ENCODE data around the gene LMNTD1.

The LMNTD1 gene

DNA sequence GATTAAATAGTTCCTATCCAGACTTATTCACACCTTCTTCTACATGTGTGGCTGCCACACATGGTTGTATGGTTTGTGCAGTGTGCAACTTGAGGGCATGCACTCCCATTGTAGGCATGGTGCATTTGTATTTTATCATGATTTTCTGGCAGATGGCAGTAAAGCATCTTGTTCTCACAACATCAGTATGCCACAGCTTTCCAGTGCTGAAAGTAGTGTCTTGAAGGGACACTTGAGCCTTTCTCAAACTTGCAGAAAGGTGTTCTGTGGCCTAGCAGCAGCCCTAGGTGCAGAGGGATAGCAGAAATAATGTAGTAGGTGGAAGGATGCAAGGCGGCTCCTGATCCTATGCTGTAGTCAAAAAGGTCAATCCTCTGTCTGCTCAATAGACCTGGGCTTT is 72.9 kb downstream of the LMNTD1 start:
- POLR2A ChIA-PET, result no interaction called here
- CTCF ChIA-PET, result no interaction called here
- H3K4me3 ChIP-seq (ENCODE audit: low read depth, low read length), result no peak overlapping the region

GRCh38 chr12:25477217-25477616 is 75.9 kb downstream of the LMNTD1 start:
- CTCF ChIA-PET, result interaction anchor here (0.6 kb wide), 1 partner anchor 332 kb away, joined by 3 read pairs; no protein-coding TSS in a partner anchor
- TF ChIP-seq ZNF776 (tag by site-specific recombination; IDR thresholded peaks at IDR 0.05; ENCODE audit: borderline replicate concordance) (no peak), PRDM1 (tag by site-specific recombination; IDR thresholded peaks at IDR 0.05) (peak; percentile 91)
- no peaks in the 10 kb centered on the region for H3K4me1 ChIP-seq (ENCODE audit: control insufficient read depth, insufficient read depth, low read length)

More for the DNA sequence above, 72.9 kb downstream of the LMNTD1 start:
- TF ChIP-seq ZIC2 (tag by site-specific recombination; IDR thresholded peaks at IDR 0.05) (no peak), ZSCAN30 (tag by site-specific recombination; IDR thresholded peaks at IDR 0.05) (no peak), ZBTB7A (tag by site-specific recombination; IDR thresholded peaks at IDR 0.05; ENCODE audit: low read depth) (no peak), ZBTB44 (tag by site-specific recombination; IDR thresholded peaks at IDR 0.05) (no peak), ZNF571 (tag by site-specific recombination; IDR thresholded peaks at IDR 0.05) (no peak), ZFHX2 (tag by site-specific recombination; conservative IDR thresholded peaks at IDR 0.05) (no peak), KLF8 (tag by site-specific recombination; IDR thresholded peaks at IDR 0.05) (no peak), KLF16 (tag by site-specific recombination; IDR thresholded peaks at IDR 0.05) (no peak), KLF1 (tag by site-specific recombination; IDR thresholded peaks at IDR 0.05) (no peak), ZNF140 (tag by site-specific recombination; IDR thresholded peaks at IDR 0.05) (no peak), ZNF274 (IDR thresholded peaks at IDR 0.05; ENCODE audit: low read length) (no peak), ZNF274 (tag by site-specific recombination; IDR thresholded peaks at IDR 0.05; ENCODE audit: borderline replicate concordance) (no peak), ZFP41 (tag by site-specific recombination; IDR thresholded peaks at IDR 0.05; ENCODE audit: borderline replicate concordance) (no peak), ZNF521 (tag by site-specific recombination; IDR thresholded peaks at IDR 0.05) (no peak), TCF7L2 (IDR thresholded peaks at IDR 0.05; ENCODE audit: borderline replicate concordance, low read depth, low read length) (no peak), SCRT2 (tag by site-specific recombination; IDR thresholded peaks at IDR 0.05) (no peak), ELK4 (IDR thresholded peaks at IDR 0.05; ENCODE audit: borderline replicate concordance, low read depth, low read length) (no peak)
- TF ChIP-seq, protein P1, sequence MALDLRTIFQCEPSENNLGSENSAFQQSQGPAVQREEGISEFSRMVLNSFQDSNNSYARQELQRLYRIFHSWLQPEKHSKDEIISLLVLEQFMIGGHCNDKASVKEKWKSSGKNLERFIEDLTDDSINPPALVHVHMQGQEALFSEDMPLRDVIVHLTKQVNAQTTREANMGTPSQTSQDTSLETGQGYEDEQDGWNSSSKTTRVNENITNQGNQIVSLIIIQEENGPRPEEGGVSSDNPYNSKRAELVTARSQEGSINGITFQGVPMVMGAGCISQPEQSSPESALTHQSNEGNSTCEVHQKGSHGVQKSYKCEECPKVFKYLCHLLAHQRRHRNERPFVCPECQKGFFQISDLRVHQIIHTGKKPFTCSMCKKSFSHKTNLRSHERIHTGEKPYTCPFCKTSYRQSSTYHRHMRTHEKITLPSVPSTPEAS (tag by site-specific recombination; IDR thresholded peaks at IDR 0.05), result no peak
- TF ChIP-seq, protein P2, sequence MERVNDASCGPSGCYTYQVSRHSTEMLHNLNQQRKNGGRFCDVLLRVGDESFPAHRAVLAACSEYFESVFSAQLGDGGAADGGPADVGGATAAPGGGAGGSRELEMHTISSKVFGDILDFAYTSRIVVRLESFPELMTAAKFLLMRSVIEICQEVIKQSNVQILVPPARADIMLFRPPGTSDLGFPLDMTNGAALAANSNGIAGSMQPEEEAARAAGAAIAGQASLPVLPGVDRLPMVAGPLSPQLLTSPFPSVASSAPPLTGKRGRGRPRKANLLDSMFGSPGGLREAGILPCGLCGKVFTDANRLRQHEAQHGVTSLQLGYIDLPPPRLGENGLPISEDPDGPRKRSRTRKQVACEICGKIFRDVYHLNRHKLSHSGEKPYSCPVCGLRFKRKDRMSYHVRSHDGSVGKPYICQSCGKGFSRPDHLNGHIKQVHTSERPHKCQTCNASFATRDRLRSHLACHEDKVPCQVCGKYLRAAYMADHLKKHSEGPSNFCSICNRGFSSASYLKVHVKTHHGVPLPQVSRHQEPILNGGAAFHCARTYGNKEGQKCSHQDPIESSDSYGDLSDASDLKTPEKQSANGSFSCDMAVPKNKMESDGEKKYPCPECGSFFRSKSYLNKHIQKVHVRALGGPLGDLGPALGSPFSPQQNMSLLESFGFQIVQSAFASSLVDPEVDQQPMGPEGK (tag by site-specific recombination; IDR thresholded peaks at IDR 0.05), result no peak
- TF ChIP-seq, protein P3, sequence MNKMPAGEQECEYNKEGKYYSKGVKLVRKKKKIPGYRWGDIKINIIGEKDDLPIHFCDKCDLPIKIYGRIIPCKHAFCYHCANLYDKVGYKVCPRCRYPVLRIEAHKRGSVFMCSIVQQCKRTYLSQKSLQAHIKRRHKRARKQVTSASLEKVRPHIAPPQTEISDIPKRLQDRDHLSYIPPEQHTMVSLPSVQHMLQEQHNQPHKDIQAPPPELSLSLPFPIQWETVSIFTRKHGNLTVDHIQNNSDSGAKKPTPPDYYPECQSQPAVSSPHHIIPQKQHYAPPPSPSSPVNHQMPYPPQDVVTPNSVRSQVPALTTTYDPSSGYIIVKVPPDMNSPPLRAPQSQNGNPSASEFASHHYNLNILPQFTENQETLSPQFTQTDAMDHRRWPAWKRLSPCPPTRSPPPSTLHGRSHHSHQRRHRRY (tag by site-specific recombination; IDR thresholded peaks at IDR 0.05), result no peak
- no peaks in the 10 kb centered on the region for H3K9me3 ChIP-seq (ENCODE audit: control insufficient read depth, insufficient read depth, low read depth, low read length)
- no peaks in the 10 kb centered on the region for H3K4me1 ChIP-seq (ENCODE audit: control insufficient read depth, insufficient read depth, low read length)
- H3K36me3 ChIP-seq (ENCODE audit: control insufficient read depth in 2 of 2, insufficient read depth in 1 of 2, low read length in 2 of 2), result no peaks in the 10 kb centered on the region
- H3K27ac ChIP-seq (ENCODE audit: extremely low read depth, low read depth, low read length), result no peak overlapping the region

More at GRCh38 chr12:25477217-25477616, 75.9 kb downstream of the LMNTD1 start:
- H3K4me3 ChIP-seq (ENCODE audit: low read depth, low read length), result no peak overlapping the region
- no peak overlapping the region for H3K27ac ChIP-seq (ENCODE audit: extremely low read depth, low read depth, low read length)
- POLR2A ChIA-PET, result no interaction called here
- H3K36me3 ChIP-seq (ENCODE audit: control insufficient read depth in 2 of 2, insufficient read depth in 1 of 2, low read length in 2 of 2), result no peaks in the 10 kb centered on the region
- H3K9me3 ChIP-seq (ENCODE audit: control insufficient read depth, insufficient read depth, low read depth, low read length), result no peaks in the 10 kb centered on the region
